ENCODE data around the gene RAB30.

DNA sequence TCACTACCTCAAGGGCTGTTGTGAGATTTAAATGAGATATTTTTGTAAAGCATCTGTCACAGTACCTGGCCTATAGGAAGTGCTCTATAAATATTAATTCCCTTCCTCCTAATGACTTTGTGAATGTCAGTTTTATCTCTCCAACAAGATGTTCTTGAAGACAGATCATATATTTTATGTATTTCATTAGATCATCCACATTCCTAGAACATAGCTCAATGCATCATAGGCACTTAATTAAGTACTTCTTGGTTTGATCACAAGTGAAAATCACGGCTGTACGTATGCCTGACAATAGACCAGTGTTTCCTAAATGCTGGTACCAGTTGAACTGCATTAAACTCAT lies 49.9 kb downstream of the RAB30 start:
- TF ChIP-seq, protein P1, sequence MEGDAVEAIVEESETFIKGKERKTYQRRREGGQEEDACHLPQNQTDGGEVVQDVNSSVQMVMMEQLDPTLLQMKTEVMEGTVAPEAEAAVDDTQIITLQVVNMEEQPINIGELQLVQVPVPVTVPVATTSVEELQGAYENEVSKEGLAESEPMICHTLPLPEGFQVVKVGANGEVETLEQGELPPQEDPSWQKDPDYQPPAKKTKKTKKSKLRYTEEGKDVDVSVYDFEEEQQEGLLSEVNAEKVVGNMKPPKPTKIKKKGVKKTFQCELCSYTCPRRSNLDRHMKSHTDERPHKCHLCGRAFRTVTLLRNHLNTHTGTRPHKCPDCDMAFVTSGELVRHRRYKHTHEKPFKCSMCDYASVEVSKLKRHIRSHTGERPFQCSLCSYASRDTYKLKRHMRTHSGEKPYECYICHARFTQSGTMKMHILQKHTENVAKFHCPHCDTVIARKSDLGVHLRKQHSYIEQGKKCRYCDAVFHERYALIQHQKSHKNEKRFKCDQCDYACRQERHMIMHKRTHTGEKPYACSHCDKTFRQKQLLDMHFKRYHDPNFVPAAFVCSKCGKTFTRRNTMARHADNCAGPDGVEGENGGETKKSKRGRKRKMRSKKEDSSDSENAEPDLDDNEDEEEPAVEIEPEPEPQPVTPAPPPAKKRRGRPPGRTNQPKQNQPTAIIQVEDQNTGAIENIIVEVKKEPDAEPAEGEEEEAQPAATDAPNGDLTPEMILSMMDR (conservative IDR thresholded peaks at IDR 0.05), result no peak
- TF ChIP-seq ZFX (IDR thresholded peaks at IDR 0.05), result no peak

Measured in C4-2B (cell line).